ENCODE data around the gene FAM110C. TPM values are rescaled to one million over a fixed set of nuclear protein-coding genes. Genes with fewer than 3 reads are reported as not detected.

Gene FAM110C
- total and polyA plus RNA-seq, 2 of the 8 experiments (the other 6 are each of a cell fraction or from before 2014, with no cell fraction given): 4.8 to 13.2 TPM

DNA sequence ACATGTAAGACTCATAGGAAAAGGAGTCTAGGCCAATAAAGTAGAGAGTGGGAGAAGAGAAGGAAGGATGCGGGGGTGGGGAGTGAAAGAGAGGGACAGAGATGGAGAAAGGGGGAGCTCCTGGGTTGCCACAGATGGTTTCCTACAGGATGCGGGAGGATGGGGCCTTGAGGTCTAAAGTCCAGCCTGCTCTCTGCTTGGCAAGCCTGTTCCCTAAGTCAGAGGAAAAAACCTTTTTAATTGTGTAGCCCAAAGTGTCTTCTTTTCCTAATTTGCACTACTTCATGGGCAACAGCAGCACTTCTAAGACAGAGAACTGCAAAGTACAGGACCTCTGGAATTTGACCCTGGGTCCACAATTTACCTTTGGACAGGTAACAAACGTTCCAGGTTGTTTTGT is 1.4 kb upstream of the FAM110C start (continued):
- TF ChIP-seq MAFK (IDR thresholded peaks at IDR 0.05; ENCODE audit: low read depth, low read length) (no peak), TAF7 (optimal IDR thresholded peaks at IDR 0.05; ENCODE audit: borderline replicate concordance, low read depth, low read length) (no peak), SIRT6 (IDR thresholded peaks at IDR 0.05; ENCODE audit: low read length) (no peak), SIN3A (conservative IDR thresholded peaks at IDR 0.05 in 1 of 2, IDR thresholded peaks at IDR 0.05 in 1 of 2; ENCODE audit: low read depth in 1 of 2, low read length in 2 of 2) (no peak)
